ENCODE results near the gene ACVR1B. TPM values are rescaled to one million over a fixed set of nuclear protein-coding genes. Genes with fewer than 3 reads are reported as not detected.

Gene ACVR1B
- total and polyA plus RNA-seq, 9 of the 15 experiments (the other 6 are each of a cell fraction or from before 2014, with no cell fraction given), result 0.97 to 15.1 (median 6.8) TPM

DNA sequence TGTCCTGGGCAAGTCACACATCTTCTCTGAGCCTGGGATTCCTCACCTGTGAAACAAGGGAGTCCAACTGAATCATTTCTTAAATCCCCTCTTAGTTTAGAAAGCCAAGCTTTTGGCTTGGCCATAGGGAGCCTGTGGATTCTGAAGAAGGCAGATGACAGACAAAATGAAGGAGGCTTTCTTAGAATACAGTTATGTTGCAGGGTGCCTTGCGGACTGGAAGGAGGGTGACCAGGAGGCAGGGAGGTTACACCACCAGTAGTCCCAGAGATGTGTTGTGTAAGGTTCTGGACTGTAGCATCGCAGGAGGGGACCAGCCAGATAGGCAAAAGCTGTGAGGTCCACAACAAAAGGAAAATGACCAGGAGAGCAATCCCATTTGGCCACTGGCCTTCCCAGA, 8.2 kb upstream of the ACVR1B start:
- H3K9me3 ChIP-seq (replicated peaks; ENCODE audit: control insufficient read depth, insufficient read depth, low read depth, low read length), result peaks cover 4% of the 10 kb centered on the region; the same call in 1 of the 2 replicates
- no peaks in the 10 kb centered on the region for H3K79me2 ChIP-seq (ENCODE audit: control insufficient read depth, insufficient read depth, low read length)
- H3K4me1 ChIP-seq (replicated peaks in 1 of 2; ENCODE audit: control insufficient read depth in 2 of 2, insufficient read depth in 2 of 2, low read length in 2 of 2), result peaks cover 0 to 4% of the 10 kb centered on the region in 2 experiments; a peak in 1 of 5 replicates
- no peak overlapping the region for H3K27ac ChIP-seq (ENCODE audit: extremely low read depth, low read depth, low read length)
- H3K4me2 ChIP-seq (ENCODE audit: insufficient read depth, low read length), result no peak overlapping the region
- CTCF ChIA-PET (ENCODE audit: low intra/inter-chr PET ratio), result no interaction called here
- POLR2A ChIA-PET, result no interaction called here
- BruUV-seq (replicated peaks), result no TSS peak
- FAIRE-seq (no peak), ATAC-seq (no peak), DNase-seq (ENCODE audit: extremely low read depth in 1 of 4, low spot score in 3 of 4) (no peak)
- no peaks in the 10 kb centered on the region for H4K20me1 ChIP-seq (replicated peaks; ENCODE audit: control insufficient read depth, insufficient read depth, low read length)
- WGBS (ENCODE audit: insufficient coverage, low coverage, missing lambda C conversion rate), result 27% methylated on average over 2 of the region's 2 CpGs
- no peak overlapping the region for H3K9ac ChIP-seq (ENCODE audit: insufficient read depth in 1 of 2, low read depth in 2 of 2, low read length in 2 of 2)
- in situ Hi-C loops (cut with MboI) (no loop called here), intact Hi-C loops (cut with micrococcal nuclease) (no loop called here)
- no peak overlapping the region for H3K4me3 ChIP-seq
- H3K9me1 ChIP-seq (ENCODE audit: control insufficient read depth, insufficient read depth, low read length), result no peaks in the 10 kb centered on the region
- H2AFZ ChIP-seq (ENCODE audit: low read depth, low read length), result no peak overlapping the region
- peaks cover 6 to 22% of the 10 kb centered on the region in 2 experiments; a peak in 3 of 5 replicates for H3K27me3 ChIP-seq (ENCODE audit: control insufficient read depth in 2 of 2, insufficient read depth in 2 of 2, low read length in 2 of 2)
- no peaks in the 10 kb centered on the region for H3K36me3 ChIP-seq (ENCODE audit: control insufficient read depth, insufficient read depth, low read length)
- no peak for TF ChIP-seq CAMTA2 (CRISPR knock-in tag; conservative IDR thresholded peaks at IDR 0.05)
- no peak for TF ChIP-seq SIX5 (IDR thresholded peaks at IDR 0.05; ENCODE audit: borderline replicate concordance in 1 of 2, insufficient read depth in 1 of 2, low read depth in 1 of 2, low read length in 2 of 2)
- no peak for TF ChIP-seq DACH1 (IDR thresholded peaks at IDR 0.05; ENCODE audit: partially characterized antibody)
- TF ChIP-seq, protein P1, sequence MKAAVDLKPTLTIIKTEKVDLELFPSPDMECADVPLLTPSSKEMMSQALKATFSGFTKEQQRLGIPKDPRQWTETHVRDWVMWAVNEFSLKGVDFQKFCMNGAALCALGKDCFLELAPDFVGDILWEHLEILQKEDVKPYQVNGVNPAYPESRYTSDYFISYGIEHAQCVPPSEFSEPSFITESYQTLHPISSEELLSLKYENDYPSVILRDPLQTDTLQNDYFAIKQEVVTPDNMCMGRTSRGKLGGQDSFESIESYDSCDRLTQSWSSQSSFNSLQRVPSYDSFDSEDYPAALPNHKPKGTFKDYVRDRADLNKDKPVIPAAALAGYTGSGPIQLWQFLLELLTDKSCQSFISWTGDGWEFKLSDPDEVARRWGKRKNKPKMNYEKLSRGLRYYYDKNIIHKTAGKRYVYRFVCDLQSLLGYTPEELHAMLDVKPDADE (conservative IDR thresholded peaks at IDR 0.05; ENCODE audit: control insufficient read depth, low read depth, low read length), result no peak
- TF ChIP-seq SUPT5H (IDR thresholded peaks at IDR 0.05), result no peak
- no peak for TF ChIP-seq ZNF695 (CRISPR knock-in tag; IDR thresholded peaks at IDR 0.05)
- no peak for TF ChIP-seq DMBX1 (CRISPR knock-in tag; IDR thresholded peaks at IDR 0.05; ENCODE audit: borderline replicate concordance)
- TF ChIP-seq, protein P2, sequence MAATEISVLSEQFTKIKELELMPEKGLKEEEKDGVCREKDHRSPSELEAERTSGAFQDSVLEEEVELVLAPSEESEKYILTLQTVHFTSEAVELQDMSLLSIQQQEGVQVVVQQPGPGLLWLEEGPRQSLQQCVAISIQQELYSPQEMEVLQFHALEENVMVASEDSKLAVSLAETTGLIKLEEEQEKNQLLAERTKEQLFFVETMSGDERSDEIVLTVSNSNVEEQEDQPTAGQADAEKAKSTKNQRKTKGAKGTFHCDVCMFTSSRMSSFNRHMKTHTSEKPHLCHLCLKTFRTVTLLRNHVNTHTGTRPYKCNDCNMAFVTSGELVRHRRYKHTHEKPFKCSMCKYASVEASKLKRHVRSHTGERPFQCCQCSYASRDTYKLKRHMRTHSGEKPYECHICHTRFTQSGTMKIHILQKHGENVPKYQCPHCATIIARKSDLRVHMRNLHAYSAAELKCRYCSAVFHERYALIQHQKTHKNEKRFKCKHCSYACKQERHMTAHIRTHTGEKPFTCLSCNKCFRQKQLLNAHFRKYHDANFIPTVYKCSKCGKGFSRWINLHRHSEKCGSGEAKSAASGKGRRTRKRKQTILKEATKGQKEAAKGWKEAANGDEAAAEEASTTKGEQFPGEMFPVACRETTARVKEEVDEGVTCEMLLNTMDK (IDR thresholded peaks at IDR 0.05; ENCODE audit: borderline replicate concordance, insufficient read depth, low read depth, low read length, poor library complexity, severe bottlenecking), result no peak
- TF ChIP-seq C11orf30 (IDR thresholded peaks at IDR 0.05; ENCODE audit: low read depth), result no peak
- no peak for TF ChIP-seq KDM4B (IDR thresholded peaks at IDR 0.05; ENCODE audit: borderline replicate concordance in 2 of 2, low read depth in 1 of 2)
- no peak for TF ChIP-seq CEBPB (tag; IDR thresholded peaks at IDR 0.05)
- TF ChIP-seq, protein P3, sequence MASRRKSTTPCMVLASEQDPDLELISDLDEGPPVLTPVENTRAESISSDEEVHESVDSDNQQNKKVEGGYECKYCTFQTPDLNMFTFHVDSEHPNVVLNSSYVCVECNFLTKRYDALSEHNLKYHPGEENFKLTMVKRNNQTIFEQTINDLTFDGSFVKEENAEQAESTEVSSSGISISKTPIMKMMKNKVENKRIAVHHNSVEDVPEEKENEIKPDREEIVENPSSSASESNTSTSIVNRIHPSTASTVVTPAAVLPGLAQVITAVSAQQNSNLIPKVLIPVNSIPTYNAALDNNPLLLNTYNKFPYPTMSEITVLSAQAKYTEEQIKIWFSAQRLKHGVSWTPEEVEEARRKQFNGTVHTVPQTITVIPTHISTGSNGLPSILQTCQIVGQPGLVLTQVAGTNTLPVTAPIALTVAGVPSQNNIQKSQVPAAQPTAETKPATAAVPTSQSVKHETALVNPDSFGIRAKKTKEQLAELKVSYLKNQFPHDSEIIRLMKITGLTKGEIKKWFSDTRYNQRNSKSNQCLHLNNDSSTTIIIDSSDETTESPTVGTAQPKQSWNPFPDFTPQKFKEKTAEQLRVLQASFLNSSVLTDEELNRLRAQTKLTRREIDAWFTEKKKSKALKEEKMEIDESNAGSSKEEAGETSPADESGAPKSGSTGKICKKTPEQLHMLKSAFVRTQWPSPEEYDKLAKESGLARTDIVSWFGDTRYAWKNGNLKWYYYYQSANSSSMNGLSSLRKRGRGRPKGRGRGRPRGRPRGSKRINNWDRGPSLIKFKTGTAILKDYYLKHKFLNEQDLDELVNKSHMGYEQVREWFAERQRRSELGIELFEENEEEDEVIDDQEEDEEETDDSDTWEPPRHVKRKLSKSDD (conservative IDR thresholded peaks at IDR 0.05; ENCODE audit: low read length), result no peak
